ENCODE data around the gene SH3BP5.

- no peak for TF ChIP-seq GATA3 (IDR thresholded peaks at IDR 0.05; ENCODE audit: low read depth, low read length)
- no peak for TF ChIP-seq GATA2 (IDR thresholded peaks at IDR 0.05; ENCODE audit: low read depth, low read length)
Measured at GRCh38 chr3:15300323-15301078, 31.9 kb downstream of the SH3BP5 start.

Data from SH-SY5Y (cell line).